DOHH2 (cell line): ENCODE results near the gene NIT1.

Experiments
- H3F3A ChIP-seq: fragments of 200-600 bp; sonication (generic), shearing (Covaris generic); 2 replicates; pipeline ENCODE4 v1.6.0; 2016; ENCODE audit warnings: antibody characterized with exemption, mild to moderate bottlenecking; ENCODE audit not compliant: control insufficient read depth, insufficient read depth
- H3K27ac ChIP-seq: fragments of 200-600 bp; sonication (generic); 2 replicates; pipeline ENCODE4 v1.5.1; 2014; ENCODE audit warnings: low read depth, mild to moderate bottlenecking, low read length, moderate library complexity
- H3K27me3 ChIP-seq: fragments of 200-600 bp; sonication (generic); 2 replicates; pipeline ENCODE4 v1.6.1; 2014; ENCODE audit warnings: mild to moderate bottlenecking, low read length, mixed read lengths; ENCODE audit not compliant: control insufficient read depth
- H3K36me3 ChIP-seq: fragments of 200-600 bp; sonication (generic); 2 replicates; pipeline ENCODE4 v1.6.1; 2014; ENCODE audit warnings: mild to moderate bottlenecking, low read length, moderate library complexity, mixed read lengths; ENCODE audit not compliant: control insufficient read depth
- H3K4me1 ChIP-seq: fragments of 200-600 bp; sonication (generic); 2 replicates; pipeline ENCODE4 v1.6.1; 2014; ENCODE audit warnings: mild to moderate bottlenecking, low read length, mixed read lengths; ENCODE audit not compliant: control insufficient read depth
- H3K4me2 ChIP-seq: fragments of 200-600 bp; sonication (generic); 2 replicates; pipeline ENCODE4 v1.6.0; 2014; ENCODE audit warnings: mild to moderate bottlenecking, low read length, moderate library complexity
- H3K4me3 ChIP-seq: fragments of 200-600 bp; sonication (generic); 2 replicates; pipeline ENCODE4 v1.5.1; 2014; ENCODE audit warnings: mild to moderate bottlenecking, low read length, mixed read lengths
- H3K79me2 ChIP-seq: fragments of 200-600 bp; sonication (generic); 2 replicates; pipeline ENCODE4 v1.6.1; 2014; ENCODE audit warnings: mild to moderate bottlenecking, low read length, mixed read lengths; ENCODE audit not compliant: control insufficient read depth
- H3K9me2 ChIP-seq: fragments of 200-600 bp; sonication (generic); replicated peaks from 2 replicates; pipeline ENCODE4 v1.6.1; 2014; ENCODE audit warnings: mild to moderate bottlenecking, low read length, mixed read lengths; ENCODE audit not compliant: control insufficient read depth
- H3K9me3 ChIP-seq: fragments of 200-600 bp; sonication (generic); 2 replicates; pipeline ENCODE4 v1.6.1; 2014; ENCODE audit warnings: antibody characterized with exemption, low read length, mixed read lengths; ENCODE audit not compliant: control insufficient read depth, insufficient read depth
- H4K20me1 ChIP-seq: fragments of 200-600 bp; sonication (generic); 2 replicates; pipeline ENCODE4 v1.6.0; 2014; ENCODE audit warnings: low read depth, mild to moderate bottlenecking, antibody characterized with exemption, low read length, moderate library complexity; ENCODE audit not compliant: control insufficient read depth, insufficient read depth
- EZH2phosphoT487 ChIP-seq: fragments of 200-600 bp; sonication (generic); IDR thresholded peaks from 2 replicates; pipeline ENCODE4 v1.6.1; 2017; ENCODE audit warnings: borderline replicate concordance, mild to moderate bottlenecking, antibody characterized with exemption, low read length, moderate library complexity, mixed read lengths
- TF ChIP-seq, protein P1 (sequence below): fragments of 200-600 bp; sonication (generic); IDR thresholded peaks from one replicate; pipeline ENCODE4 v1.5.1; 2014; ENCODE audit warnings: antibody characterized with exemption, mild to moderate bottlenecking, low read depth, low read length; ENCODE audit not compliant: poor library complexity, severe bottlenecking

The NIT1 gene

DNA sequence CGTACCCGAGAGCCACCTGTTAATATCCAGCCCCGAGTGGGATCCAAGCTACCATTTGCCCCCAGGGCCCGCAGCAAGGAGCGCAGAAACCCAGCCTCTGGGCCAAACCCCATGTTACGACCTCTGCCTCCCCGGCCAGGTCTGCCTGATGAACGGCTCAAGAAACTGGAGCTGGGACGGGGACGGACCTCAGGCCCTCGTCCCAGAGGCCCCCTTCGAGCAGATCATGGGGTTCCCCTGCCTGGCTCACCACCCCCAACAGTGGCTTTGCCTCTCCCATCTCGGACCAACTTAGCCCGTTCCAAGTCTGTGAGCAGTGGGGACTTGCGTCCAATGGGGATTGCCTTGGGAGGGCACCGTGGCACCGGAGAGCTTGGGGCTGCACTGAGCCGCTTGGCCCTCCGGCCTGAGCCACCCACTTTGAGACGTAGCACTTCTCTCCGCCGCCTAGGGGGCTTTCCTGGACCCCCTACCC is 42.8 kb downstream of the NIT1 start:
- Histone ChIP-seq H4K20me1 (no peaks in the 10 kb centered on the region), H3K4me1 (peaks cover 31% of the 10 kb centered on the region), H3K27me3 (no peaks in the 10 kb centered on the region), H3K36me3 (peaks cover 55% of the 10 kb centered on the region), H3K4me3 (peak overlapping the region; percentile 81; the same call in 1 of the 2 replicates), H3K27ac (no peak overlapping the region), H3K79me2 (peaks cover 16% of the 10 kb centered on the region), H3K9me2 (no peaks in the 10 kb centered on the region), H3F3A (0 out of 2 replicates have a peak, but pooled peaks cover 11% of the 10 kb centered on the region), H3K9me3 (no peaks in the 10 kb centered on the region), H3K4me2 (peak overlapping the region; percentile 69; the same call in 1 of the 2 replicates)
- TF ChIP-seq, protein P1, sequence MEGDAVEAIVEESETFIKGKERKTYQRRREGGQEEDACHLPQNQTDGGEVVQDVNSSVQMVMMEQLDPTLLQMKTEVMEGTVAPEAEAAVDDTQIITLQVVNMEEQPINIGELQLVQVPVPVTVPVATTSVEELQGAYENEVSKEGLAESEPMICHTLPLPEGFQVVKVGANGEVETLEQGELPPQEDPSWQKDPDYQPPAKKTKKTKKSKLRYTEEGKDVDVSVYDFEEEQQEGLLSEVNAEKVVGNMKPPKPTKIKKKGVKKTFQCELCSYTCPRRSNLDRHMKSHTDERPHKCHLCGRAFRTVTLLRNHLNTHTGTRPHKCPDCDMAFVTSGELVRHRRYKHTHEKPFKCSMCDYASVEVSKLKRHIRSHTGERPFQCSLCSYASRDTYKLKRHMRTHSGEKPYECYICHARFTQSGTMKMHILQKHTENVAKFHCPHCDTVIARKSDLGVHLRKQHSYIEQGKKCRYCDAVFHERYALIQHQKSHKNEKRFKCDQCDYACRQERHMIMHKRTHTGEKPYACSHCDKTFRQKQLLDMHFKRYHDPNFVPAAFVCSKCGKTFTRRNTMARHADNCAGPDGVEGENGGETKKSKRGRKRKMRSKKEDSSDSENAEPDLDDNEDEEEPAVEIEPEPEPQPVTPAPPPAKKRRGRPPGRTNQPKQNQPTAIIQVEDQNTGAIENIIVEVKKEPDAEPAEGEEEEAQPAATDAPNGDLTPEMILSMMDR = no peak
- TF ChIP-seq EZH2phosphoT487 = no peak

DNA sequence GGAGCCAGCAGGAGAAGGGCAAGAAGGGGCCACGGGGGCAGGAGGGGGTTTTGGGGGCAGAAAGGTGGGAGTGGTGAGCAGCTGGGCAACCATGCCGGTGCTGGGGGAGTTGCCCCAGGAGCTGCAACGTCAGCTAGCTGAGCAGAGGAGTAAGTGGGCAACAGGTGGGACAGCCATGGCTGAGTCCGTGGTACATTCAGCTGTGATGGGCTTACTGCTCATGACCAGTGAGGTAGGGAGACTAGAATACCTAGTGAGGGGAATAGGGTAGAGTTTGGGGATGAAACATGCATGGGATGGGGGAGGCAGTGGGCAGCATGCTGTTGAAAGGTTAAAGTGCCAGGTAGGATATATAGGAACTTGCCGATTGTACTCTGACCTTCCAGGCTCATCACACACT is 43.7 kb downstream of the NIT1 start:
- no peaks in the 10 kb centered on the region for H3K9me3 ChIP-seq
- no peaks in the 10 kb centered on the region for H4K20me1 ChIP-seq
- H3K4me2 ChIP-seq = no peak overlapping the region
- H3K79me2 ChIP-seq = peaks cover 16% of the 10 kb centered on the region
- no peak overlapping the region for H3K27ac ChIP-seq
- H3K4me3 ChIP-seq = no peak overlapping the region
- H3K27me3 ChIP-seq = no peaks in the 10 kb centered on the region
- H3K9me2 ChIP-seq = no peaks in the 10 kb centered on the region
- H3K4me1 ChIP-seq = peaks cover 34% of the 10 kb centered on the region
- TF ChIP-seq EZH2phosphoT487 = no peak
- TF ChIP-seq, protein P1 = no peak
- 0 out of 2 replicates have a peak, but pooled peaks cover 11% of the 10 kb centered on the region for H3F3A ChIP-seq
- peaks cover 53% of the 10 kb centered on the region for H3K36me3 ChIP-seq

DNA sequence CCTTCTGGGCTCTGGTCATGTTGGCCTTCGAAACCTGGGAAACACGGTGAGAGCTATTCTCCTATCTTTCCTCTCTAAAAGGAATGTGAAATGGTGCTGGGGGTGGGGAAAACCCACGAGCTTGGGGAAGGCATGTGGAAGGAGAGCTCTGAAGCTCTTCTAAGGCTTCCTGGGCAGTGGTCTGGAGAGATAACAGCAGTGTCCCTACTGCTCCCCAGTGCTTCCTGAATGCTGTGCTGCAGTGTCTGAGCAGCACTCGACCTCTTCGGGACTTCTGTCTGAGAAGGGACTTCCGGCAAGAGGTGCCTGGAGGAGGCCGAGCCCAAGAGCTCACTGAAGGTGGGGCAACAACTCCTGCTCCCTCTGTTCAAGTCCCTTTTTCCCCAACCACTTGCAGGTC is 44.1 kb downstream of the NIT1 start:
- no peaks in the 10 kb centered on the region for H3K9me3 ChIP-seq
- TF ChIP-seq, protein P1 = no peak
- no peak for TF ChIP-seq EZH2phosphoT487
- peaks cover 50% of the 10 kb centered on the region for H3K36me3 ChIP-seq
- H3K4me1 ChIP-seq = peaks cover 36% of the 10 kb centered on the region
- no peak overlapping the region for H3K27ac ChIP-seq
- H3K9me2 ChIP-seq = no peaks in the 10 kb centered on the region
- H3K79me2 ChIP-seq = peaks cover 20% of the 10 kb centered on the region
- no peak overlapping the region for H3K4me3 ChIP-seq
- no peaks in the 10 kb centered on the region for H3K27me3 ChIP-seq
- no peak overlapping the region for H3K4me2 ChIP-seq
- H3F3A ChIP-seq = 0 out of 2 replicates have a peak, but pooled peaks cover 9% of the 10 kb centered on the region
- H4K20me1 ChIP-seq = no peaks in the 10 kb centered on the region

DNA sequence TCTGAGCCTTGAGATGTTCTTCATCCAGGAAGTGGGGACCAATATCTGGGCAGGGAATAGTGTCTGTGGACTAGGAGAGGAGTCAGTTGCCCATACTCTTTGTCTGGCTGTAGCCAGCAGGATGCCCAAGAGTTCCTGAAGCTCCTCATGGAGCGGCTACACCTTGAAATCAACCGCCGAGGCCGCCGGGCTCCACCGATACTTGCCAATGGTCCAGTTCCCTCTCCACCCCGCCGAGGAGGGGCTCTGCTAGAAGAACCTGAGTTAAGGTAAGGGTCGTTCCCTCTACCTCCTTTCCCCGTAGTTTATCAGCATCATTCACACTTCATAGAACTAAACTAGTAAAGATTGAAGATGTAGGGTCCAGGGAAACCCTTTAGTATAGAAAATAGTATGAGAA is 44.9 kb downstream of the NIT1 start:
- 0 out of 2 replicates have a peak, but pooled peaks cover 4% of the 10 kb centered on the region for H3F3A ChIP-seq
- H4K20me1 ChIP-seq = no peaks in the 10 kb centered on the region
- no peaks in the 10 kb centered on the region for H3K9me3 ChIP-seq
- no peaks in the 10 kb centered on the region for H3K27me3 ChIP-seq
- no peak overlapping the region for H3K4me2 ChIP-seq
- H3K9me2 ChIP-seq = no peaks in the 10 kb centered on the region
- TF ChIP-seq EZH2phosphoT487 = no peak
- TF ChIP-seq, protein P1 = no peak
- no peak overlapping the region for H3K27ac ChIP-seq
- peaks cover 22% of the 10 kb centered on the region for H3K79me2 ChIP-seq
- H3K36me3 ChIP-seq = peaks cover 43% of the 10 kb centered on the region
- H3K4me3 ChIP-seq = no peak overlapping the region
- H3K4me1 ChIP-seq = peaks cover 39% of the 10 kb centered on the region
